Measurements from ENCODE around the gene MAML2. TPM values are rescaled to one million over a fixed set of nuclear protein-coding genes. Genes with fewer than 3 reads are reported as not detected.

MAML2 gene
- polyA plus RNA-seq, 3 donors = 0.57 to 7.6 (median 1.2) TPM

DNA sequence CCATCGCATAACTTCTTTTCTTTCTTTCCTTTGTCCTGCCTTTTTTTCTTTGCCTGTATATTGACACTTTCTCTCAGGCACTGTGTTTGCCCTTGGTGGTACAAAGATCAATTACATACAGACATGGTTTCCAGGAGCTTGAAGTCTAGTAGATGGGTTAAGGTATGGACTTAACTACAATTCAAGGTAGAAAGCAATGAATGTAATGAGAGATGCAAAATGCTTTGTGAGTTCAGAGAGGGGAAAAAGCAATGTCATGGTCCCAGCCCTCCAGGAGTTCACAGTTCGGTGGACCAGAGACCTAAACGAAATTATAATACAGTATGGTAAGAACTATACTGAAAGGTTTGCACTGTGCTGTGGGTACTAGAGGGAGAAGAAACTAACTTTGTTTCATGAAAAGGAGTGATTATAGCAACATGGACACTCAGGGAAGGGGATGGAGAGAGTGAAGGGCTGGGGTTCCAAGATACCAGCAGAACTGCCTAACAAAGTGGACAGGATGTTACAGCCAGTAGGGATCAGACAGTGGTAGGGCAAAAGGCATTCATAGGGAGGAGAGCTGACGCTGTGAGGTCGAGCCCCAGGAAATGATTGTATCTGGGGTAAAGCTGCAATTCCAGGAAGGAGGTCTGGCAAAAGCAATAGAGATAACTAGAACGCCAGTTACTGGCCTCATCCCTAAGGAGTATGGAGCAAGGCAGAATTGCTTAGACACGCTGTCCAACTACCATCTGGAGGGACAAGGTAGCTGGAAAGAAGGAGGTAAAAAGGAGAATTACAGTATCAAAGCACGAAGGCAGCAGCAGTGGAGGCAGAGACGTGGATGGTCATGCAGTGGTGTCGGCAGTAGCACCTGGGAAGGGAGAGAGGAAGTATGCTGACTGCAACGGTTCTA is 260.7 kb downstream of the MAML2 start:
- DNase-seq = no peak
- Histone ChIP-seq H3K27ac (ENCODE audit: low read depth in 1 of 2, low read length in 2 of 2) (no peak overlapping the region), H3K4me2 (replicated peaks; ENCODE audit: extremely low read depth, low read length, poor library complexity, severe bottlenecking) (no peak overlapping the region), H3K9ac (ENCODE audit: insufficient read depth, low read length, poor library complexity, severe bottlenecking) (no peak overlapping the region), H4K20me1 (ENCODE audit: insufficient read depth, low read length) (peaks cover 23% of the 10 kb centered on the region), H3K79me2 (ENCODE audit: insufficient read depth, low read length) (no peaks in the 10 kb centered on the region), H3K27me3 (ENCODE audit: control insufficient read depth in 2 of 2, insufficient read depth in 2 of 2, low read length in 2 of 2) (no peaks in the 10 kb centered on the region), H3K9me3 (replicated peaks in 1 of 2; ENCODE audit: control insufficient read depth in 1 of 2, insufficient read depth in 1 of 2, low read length in 2 of 2) (no peaks in the 10 kb centered on the region), H3K4me1 (ENCODE audit: control insufficient read depth in 1 of 2, insufficient read depth in 2 of 2, low read length in 2 of 2) (no peaks in the 10 kb centered on the region), H3K4me3 (replicated peaks in 1 of 3; ENCODE audit: low read depth in 2 of 3, low read length in 3 of 3) (no peak overlapping the region), H2AFZ (ENCODE audit: insufficient read depth, low read depth, low read length, poor library complexity, severe bottlenecking) (no peak overlapping the region), H3K36me3 (replicated peaks in 1 of 2; ENCODE audit: control insufficient read depth in 1 of 2, insufficient read depth in 2 of 2, low read length in 2 of 2) (no peaks in the 10 kb centered on the region)
- Mint-ChIP-seq H3K4me1 (no peaks in the 10 kb centered on the region), H3K27me3 (ENCODE audit: low read depth in 3 of 3) (no peaks in the 10 kb centered on the region), H3K36me3 (peaks cover 0 to 1% of the 10 kb centered on the region in 2 donors), H3K4me3 (no peak overlapping the region), H3K9me3 (no peaks in the 10 kb centered on the region), H3K27ac (no peak overlapping the region)
- 93% methylated on average over 11 of the region's 11 CpGs for WGBS (ENCODE audit: insufficient coverage)
- intact Hi-C loops (cut with micrococcal nuclease) = no loop called here
- TF ChIP-seq, protein P1, sequence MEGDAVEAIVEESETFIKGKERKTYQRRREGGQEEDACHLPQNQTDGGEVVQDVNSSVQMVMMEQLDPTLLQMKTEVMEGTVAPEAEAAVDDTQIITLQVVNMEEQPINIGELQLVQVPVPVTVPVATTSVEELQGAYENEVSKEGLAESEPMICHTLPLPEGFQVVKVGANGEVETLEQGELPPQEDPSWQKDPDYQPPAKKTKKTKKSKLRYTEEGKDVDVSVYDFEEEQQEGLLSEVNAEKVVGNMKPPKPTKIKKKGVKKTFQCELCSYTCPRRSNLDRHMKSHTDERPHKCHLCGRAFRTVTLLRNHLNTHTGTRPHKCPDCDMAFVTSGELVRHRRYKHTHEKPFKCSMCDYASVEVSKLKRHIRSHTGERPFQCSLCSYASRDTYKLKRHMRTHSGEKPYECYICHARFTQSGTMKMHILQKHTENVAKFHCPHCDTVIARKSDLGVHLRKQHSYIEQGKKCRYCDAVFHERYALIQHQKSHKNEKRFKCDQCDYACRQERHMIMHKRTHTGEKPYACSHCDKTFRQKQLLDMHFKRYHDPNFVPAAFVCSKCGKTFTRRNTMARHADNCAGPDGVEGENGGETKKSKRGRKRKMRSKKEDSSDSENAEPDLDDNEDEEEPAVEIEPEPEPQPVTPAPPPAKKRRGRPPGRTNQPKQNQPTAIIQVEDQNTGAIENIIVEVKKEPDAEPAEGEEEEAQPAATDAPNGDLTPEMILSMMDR (IDR thresholded peaks at IDR 0.05) = no peak

DNA sequence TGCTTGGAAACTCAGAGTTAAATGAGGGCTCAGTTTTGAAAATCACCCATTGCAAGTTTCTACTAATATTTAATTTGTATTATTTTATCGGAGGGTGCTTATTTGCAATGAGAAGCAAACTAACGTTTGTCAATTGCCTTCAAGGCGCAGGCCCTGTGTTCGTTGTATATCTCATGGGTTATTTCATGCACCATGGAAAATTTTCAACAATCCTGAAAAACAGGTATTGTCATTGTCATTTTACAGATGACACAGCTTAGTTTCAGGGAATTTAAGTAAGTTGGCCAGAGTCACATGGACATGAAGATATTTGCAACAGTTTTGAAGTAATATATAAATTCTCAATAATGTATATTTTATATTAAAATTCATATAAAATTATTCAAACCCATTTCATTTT is 261.4 kb downstream of the MAML2 start:
- H3K79me2 ChIP-seq (ENCODE audit: insufficient read depth, low read length) = no peaks in the 10 kb centered on the region
- 100% methylated on average over 2 of the region's 4 CpGs for WGBS (ENCODE audit: insufficient coverage)
- H3K27ac Mint-ChIP-seq = no peak overlapping the region

More for the DNA sequence above, 261.4 kb downstream of the MAML2 start:
- no peaks in the 10 kb centered on the region for H3K4me1 Mint-ChIP-seq
- Histone ChIP-seq H3K9me3 (replicated peaks in 1 of 2; ENCODE audit: control insufficient read depth in 1 of 2, insufficient read depth in 1 of 2, low read length in 2 of 2) (no peaks in the 10 kb centered on the region), H3K27me3 (ENCODE audit: control insufficient read depth in 2 of 2, insufficient read depth in 2 of 2, low read length in 2 of 2) (no peaks in the 10 kb centered on the region), H3K4me3 (replicated peaks in 1 of 3; ENCODE audit: low read depth in 2 of 3, low read length in 3 of 3) (no peak overlapping the region), H2AFZ (ENCODE audit: insufficient read depth, low read depth, low read length, poor library complexity, severe bottlenecking) (no peak overlapping the region), H3K4me2 (replicated peaks; ENCODE audit: extremely low read depth, low read length, poor library complexity, severe bottlenecking) (no peak overlapping the region), H3K36me3 (replicated peaks in 1 of 2; ENCODE audit: control insufficient read depth in 1 of 2, insufficient read depth in 2 of 2, low read length in 2 of 2) (no peaks in the 10 kb centered on the region), H3K27ac (ENCODE audit: low read depth in 1 of 2, low read length in 2 of 2) (no peak overlapping the region), H4K20me1 (ENCODE audit: insufficient read depth, low read length) (peaks cover 17% of the 10 kb centered on the region), H3K9ac (ENCODE audit: insufficient read depth, low read length, poor library complexity, severe bottlenecking) (no peak overlapping the region), H3K4me1 (ENCODE audit: control insufficient read depth in 1 of 2, insufficient read depth in 2 of 2, low read length in 2 of 2) (no peaks in the 10 kb centered on the region)
- H3K36me3 Mint-ChIP-seq = peaks cover 0 to 1% of the 10 kb centered on the region in 2 donors
- no peaks in the 10 kb centered on the region for H3K9me3 Mint-ChIP-seq
- DNase-seq = no peak
- intact Hi-C loops (cut with micrococcal nuclease) = no loop called here
- H3K4me3 Mint-ChIP-seq = no peak overlapping the region
- TF ChIP-seq, protein P1 (IDR thresholded peaks at IDR 0.05) = no peak
- H3K27me3 Mint-ChIP-seq (ENCODE audit: low read depth in 3 of 3) = no peaks in the 10 kb centered on the region
